ENCODE measurements around the gene SHISA6. TPM values are rescaled to one million over a fixed set of nuclear protein-coding genes. Genes with fewer than 3 reads are reported as not detected.

Gene SHISA6
- not detected in 2 replicates for total RNA-seq

- no peak for DNase-seq (ENCODE audit: low read depth, low spot score)
These were observed at the start of gene SHISA6 for GRCh38 chr17:11240841-11241610. Gene SHISA6, plus strand, starts transcription at chr17:11241213.

- no peak for DNase-seq (ENCODE audit: low read depth, low spot score)
These were observed 45.2 kb upstream of the SHISA6 start for GRCh38 chr17:11195801-11196200.

GRCh38 chr17:11204991-11205390 lies 36.0 kb upstream of the SHISA6 start:
- DNase-seq (ENCODE audit: low read depth, low spot score) = no peak

- no peak for DNase-seq (ENCODE audit: low read depth, low spot score)
These were observed 35.4 kb upstream of the SHISA6 start for GRCh38 chr17:11205659-11206058.

- DNase-seq (ENCODE audit: low read depth, low spot score) = no peak
These were observed 31.1 kb upstream of the SHISA6 start for GRCh38 chr17:11209906-11210305.

- DNase-seq (ENCODE audit: low read depth, low spot score) = no peak
These were observed 28.2 kb upstream of the SHISA6 start for GRCh38 chr17:11212792-11213191.

GRCh38 chr17:11216976-11217375 lies 24.0 kb upstream of the SHISA6 start:
- no peak for DNase-seq (ENCODE audit: low read depth, low spot score)

- DNase-seq (ENCODE audit: low read depth, low spot score) = no peak
These were observed 19.8 kb upstream of the SHISA6 start for GRCh38 chr17:11221196-11221595.

GRCh38 chr17:11221721-11222120 lies 19.3 kb upstream of the SHISA6 start:
- DNase-seq (ENCODE audit: low read depth, low spot score) = no peak

- DNase-seq (ENCODE audit: low read depth, low spot score) = no peak
These were observed 2.3 kb upstream of the SHISA6 start for GRCh38 chr17:11238705-11239104.

GRCh38 chr17:11239379-11239970 lies 1.5 kb upstream of the SHISA6 start:
- DNase-seq (ENCODE audit: low read depth, low spot score) = no peak

- DNase-seq (ENCODE audit: low read depth, low spot score) = no peak
These were observed 772 bp upstream of the SHISA6 start for GRCh38 chr17:11240041-11240840.

GRCh38 chr17:11241611-11242226 lies 706 bp downstream of the SHISA6 start:
- no peak for DNase-seq (ENCODE audit: low read depth, low spot score)

GRCh38 chr17:11242411-11242810 lies 1.4 kb downstream of the SHISA6 start:
- no peak for DNase-seq (ENCODE audit: low read depth, low spot score)

GRCh38 chr17:11244776-11245175 lies 3.8 kb downstream of the SHISA6 start:
- no peak for DNase-seq (ENCODE audit: low read depth, low spot score)

- DNase-seq (ENCODE audit: low read depth, low spot score) = no peak
These were observed 4.2 kb downstream of the SHISA6 start for GRCh38 chr17:11245187-11245586.

- no peak for DNase-seq (ENCODE audit: low read depth, low spot score)
These were observed 4.8 kb downstream of the SHISA6 start for GRCh38 chr17:11245791-11246190.

- no peak for DNase-seq (ENCODE audit: low read depth, low spot score)
These were observed 9.1 kb downstream of the SHISA6 start for GRCh38 chr17:11250161-11250560.

- no peak for DNase-seq (ENCODE audit: low read depth, low spot score)
These were observed 10.6 kb downstream of the SHISA6 start for GRCh38 chr17:11251561-11252107.

GRCh38 chr17:11252146-11252545 lies 11.1 kb downstream of the SHISA6 start:
- no peak for DNase-seq (ENCODE audit: low read depth, low spot score)

- DNase-seq (ENCODE audit: low read depth, low spot score) = no peak
These were observed 15.9 kb downstream of the SHISA6 start for GRCh38 chr17:11256877-11257276.
